22Rv1 (cell line): ENCODE measurements around the gene MLNR.
A peak's percentile ranks its signal among the peaks of the same experiment; 100 is the strongest.

Source experiments
- H3K27ac ChIP-seq: fragments of 450-650 bp; 2 replicates; pipeline ENCODE4 v1.5.1; 2017
- ZFX ChIP-seq: fragments of 450-650 bp; IDR thresholded peaks from 2 replicates; pipeline ENCODE4 v1.6.1; 2017; ENCODE audit warnings: antibody characterized with exemption, borderline replicate concordance
- TF ChIP-seq, protein P1 (sequence below): fragments of 450-650 bp; IDR thresholded peaks from 2 replicates; pipeline ENCODE4 v1.5.1; 2017; ENCODE audit warnings: mild to moderate bottlenecking

The MLNR gene

DNA sequence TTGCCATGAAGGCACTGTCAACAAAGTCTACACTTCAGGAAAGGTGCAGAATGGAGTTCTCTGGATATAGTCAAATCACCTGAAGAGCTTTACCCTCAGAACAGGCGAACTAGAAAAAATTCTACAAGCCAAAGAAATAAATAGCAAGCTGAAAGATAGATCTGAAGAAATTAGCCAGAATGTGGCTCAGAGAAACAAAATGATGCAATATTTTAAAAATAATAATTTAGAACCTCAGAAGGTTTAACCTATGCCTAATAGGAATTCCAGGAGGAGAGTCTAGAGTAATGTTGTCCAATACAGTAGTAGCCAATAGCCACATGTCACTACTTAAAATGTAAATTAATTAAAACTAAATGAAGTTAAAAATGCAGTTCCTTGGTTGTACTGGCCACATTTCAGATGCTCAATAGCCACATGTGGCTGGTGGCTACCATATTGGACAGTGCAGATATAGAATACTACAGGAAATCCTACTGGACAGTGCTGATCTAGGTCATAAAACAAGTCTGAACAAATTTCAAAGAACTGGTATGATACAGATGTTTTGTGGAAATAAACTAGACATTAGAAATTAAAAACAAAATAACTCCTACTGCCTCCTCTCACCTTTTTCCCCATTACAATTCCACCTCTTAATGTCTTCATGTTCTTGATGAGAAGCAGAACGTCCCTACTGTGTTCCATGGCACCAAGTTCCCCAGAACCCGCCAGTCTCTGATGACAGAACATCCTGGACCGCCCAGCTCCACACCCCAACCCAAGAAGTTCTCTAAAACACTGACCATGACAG lies 26.9 kb downstream of the MLNR start:
- TF ChIP-seq, protein P1, sequence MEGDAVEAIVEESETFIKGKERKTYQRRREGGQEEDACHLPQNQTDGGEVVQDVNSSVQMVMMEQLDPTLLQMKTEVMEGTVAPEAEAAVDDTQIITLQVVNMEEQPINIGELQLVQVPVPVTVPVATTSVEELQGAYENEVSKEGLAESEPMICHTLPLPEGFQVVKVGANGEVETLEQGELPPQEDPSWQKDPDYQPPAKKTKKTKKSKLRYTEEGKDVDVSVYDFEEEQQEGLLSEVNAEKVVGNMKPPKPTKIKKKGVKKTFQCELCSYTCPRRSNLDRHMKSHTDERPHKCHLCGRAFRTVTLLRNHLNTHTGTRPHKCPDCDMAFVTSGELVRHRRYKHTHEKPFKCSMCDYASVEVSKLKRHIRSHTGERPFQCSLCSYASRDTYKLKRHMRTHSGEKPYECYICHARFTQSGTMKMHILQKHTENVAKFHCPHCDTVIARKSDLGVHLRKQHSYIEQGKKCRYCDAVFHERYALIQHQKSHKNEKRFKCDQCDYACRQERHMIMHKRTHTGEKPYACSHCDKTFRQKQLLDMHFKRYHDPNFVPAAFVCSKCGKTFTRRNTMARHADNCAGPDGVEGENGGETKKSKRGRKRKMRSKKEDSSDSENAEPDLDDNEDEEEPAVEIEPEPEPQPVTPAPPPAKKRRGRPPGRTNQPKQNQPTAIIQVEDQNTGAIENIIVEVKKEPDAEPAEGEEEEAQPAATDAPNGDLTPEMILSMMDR: no peak
- TF ChIP-seq ZFX: no peak
- peak overlapping the region; percentile 70 for H3K27ac ChIP-seq

DNA sequence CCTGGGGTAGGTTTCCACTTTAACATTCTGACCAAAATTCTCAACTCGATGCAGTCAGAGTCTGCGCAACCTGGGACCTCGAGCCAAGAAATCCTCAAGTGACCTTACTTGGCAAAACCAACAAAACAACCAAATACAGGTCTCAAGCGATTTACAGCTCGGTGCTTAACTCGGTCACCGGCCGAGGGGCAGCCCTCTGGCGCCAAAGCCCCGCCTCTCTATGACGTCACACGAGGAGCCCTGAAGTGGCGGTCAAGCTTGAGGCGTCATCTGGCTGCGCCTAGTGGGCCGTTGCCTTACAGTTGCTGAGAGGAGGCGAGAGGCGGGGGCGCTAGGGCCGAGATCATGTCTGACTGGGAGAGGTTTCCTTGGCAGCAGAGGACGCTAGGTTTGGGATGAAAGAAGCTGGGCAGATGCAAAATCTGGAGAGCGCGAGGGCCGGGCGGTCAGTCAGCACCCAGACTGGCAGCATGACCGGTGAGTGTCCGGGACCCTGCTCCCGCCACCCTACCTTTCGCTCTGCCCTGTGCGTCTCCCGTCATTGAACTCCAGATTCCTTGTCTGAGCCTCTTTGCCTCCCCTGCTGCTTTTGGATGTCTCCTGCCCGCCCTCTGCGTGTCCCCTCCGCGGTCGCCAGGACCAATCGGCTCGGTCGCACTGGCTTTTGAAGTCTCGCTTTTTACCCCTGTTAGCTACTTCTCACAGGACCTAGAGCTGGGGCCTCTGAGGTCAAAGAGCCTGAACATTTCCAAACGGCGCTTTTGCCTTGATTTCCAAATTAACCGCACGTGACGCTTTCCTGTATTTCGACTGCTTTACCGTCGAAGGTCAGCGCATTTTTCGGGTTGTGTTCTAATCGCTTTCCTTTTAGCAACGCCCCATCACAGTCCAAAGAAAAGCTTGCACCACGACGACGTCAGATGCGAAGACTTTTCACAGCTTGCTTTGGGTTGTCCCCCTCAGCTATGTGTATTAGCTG lies 27.8 kb downstream of the MLNR start, which contains the start of gene CDADC1:
CDADC1 (plus strand) TSS at position 283 of the 979 bp plus-strand sequence; CDS start at position 396, 113 bp downstream.
- peak within 1 kb of the TSS; percentile 70 for H3K27ac ChIP-seq

DNA sequence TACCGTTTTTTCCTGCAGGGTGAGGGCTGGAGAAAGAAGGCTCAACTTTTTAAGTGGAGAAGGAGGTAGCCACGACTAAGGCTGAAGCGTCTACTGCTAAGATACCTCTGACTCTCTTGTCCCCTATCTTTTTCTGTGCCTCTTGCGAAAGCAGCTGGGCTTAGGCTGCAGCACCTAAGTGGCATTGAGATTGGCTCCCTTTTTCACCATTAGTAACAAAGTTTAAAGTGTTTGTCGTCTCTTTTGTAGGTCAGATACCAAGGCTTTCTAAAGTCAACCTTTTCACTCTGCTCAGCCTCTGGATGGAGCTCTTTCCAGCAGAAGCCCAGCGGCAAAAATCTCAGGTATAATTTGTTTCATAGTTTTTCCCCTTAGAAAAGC lies 28.5 kb downstream of the MLNR start:
- peak overlapping the region; percentile 70 for H3K27ac ChIP-seq
- no peak for TF ChIP-seq ZFX
- TF ChIP-seq, protein P1: peak; percentile 22; the same call in 1 of the 2 replicates

More for the DNA sequence above, 27.8 kb downstream of the MLNR start, which contains the start of gene CDADC1:
- TF ChIP-seq, protein P1: no peak
- TF ChIP-seq ZFX: no peak

DNA sequence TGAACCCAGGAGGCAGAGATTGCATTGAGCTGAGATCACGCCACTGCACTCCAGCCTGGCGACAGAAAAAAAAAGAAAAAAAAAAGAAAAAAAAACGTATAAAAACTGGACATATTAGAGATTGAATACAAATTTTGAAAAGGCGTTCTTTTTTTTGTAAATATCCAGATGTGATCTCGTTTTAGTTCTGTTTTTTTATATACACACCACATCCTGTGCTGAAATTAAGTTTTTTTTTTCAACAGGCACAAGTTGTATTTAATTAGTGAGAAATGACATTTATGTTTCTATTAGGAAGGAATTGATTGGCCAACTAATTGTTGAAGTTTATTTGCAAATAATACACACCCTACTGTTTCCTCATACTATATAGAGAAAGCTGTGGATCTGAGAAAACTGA lies 31.2 kb downstream of the MLNR start:
- no peak overlapping the region for H3K27ac ChIP-seq
- TF ChIP-seq, protein P1: no peak
- no peak for TF ChIP-seq ZFX

DNA sequence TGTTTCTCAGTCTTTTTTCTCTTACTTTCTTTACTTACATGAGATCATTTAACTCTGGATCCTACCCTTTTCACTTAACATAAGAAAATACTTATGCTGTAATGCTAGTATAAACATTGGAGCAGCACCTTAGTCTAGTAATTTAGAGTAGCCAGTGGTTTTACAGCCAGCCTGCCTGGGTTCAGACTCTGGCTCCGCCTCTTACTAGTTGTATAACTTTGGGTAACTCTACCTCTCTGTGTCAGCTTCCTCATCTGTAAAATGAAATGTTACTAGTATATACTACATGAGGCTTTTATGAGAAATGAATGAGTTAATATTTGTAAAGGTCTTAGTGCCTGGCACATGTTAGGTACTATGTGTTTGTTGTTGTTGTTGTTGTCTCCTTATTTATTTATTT lies 33.2 kb downstream of the MLNR start:
- TF ChIP-seq, protein P1: no peak
- TF ChIP-seq ZFX: no peak
- H3K27ac ChIP-seq: no peak overlapping the region

DNA sequence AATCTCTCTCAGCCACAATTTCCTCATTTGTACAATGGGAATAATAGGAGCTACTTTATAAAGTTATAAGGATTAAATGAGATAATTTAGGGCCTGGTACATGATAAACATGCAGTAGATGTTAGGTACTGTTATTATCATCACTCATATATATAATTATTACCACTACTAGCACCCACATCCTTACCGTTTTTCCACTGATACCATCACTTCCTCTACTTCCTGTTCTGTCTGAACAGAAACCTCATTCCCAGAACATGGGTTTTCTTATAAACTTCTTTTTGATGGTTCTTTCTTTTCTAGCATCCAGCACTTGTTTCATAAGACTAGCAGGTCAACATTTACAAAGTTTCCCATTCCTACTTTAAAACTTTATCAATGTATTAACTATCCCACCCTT lies 33.9 kb downstream of the MLNR start:
- no peak overlapping the region for H3K27ac ChIP-seq
- no peak for TF ChIP-seq ZFX
- TF ChIP-seq, protein P1: no peak

DNA sequence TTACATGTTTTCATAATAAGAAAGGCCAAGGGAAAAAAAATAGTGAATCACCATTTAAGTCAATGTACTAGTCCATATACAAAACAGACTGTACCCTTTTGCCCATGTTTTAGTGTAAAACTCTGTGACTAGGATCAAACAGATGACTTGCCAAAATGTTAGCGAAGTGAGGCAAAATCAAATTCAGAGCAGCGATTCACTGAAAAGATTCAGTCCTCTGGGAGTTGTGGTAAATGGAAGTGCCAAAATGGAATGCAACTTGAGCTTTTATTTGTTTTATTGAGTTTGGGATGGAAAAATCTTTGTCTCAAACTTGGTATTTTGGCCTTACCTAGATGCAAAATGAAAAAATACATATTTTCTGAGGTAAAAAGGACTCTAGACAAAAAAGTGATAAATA lies 36.7 kb downstream of the MLNR start:
- TF ChIP-seq, protein P1: no peak
- TF ChIP-seq ZFX: no peak
- no peak overlapping the region for H3K27ac ChIP-seq
